Gastroesophageal sphincter (tissue), 3 donors: Measurements from ENCODE around the gene TBL2.

Experiments used
- CTCF ChIP-seq, 4 experiments: fragments of 200-600 bp in 2 of 4; fragments of 450-650 bp in 2 of 4; sonication (generic) in 1 of 4; IDR thresholded peaks; one replicate each; pipeline ENCODE4 v1.5.1; 2017 to 2019; ENCODE audit warnings: antibody characterized with exemption in 4 of 4, mild to moderate bottlenecking in 2 of 4, moderate library complexity in 2 of 4
- EP300 ChIP-seq: sonication (generic); formaldehyde crosslinking; IDR thresholded peaks from one replicate; pipeline ENCODE4 v1.6.1; 2017; ENCODE audit warnings: antibody characterized with exemption, mild to moderate bottlenecking
- POLR2A ChIP-seq, 2 donors: fragments of 450-650 bp; IDR thresholded peaks; one replicate each; pipeline ENCODE4 v1.6.1; 2017; ENCODE audit warnings: antibody characterized with exemption in 2 of 2, mild to moderate bottlenecking in 2 of 2, moderate library complexity in 1 of 2

- TF ChIP-seq POLR2A (IDR thresholded peaks at IDR 0.05) (no peak), CTCF (IDR thresholded peaks at IDR 0.05) (no peak), EP300 (no peak)
These were observed 21.5 kb upstream of the TBL2 start for GRCh38 chr7:73599916-73600315.
